K562 (cell line): ENCODE results near the gene ZNF165. TPM values are rescaled to one million over a fixed set of nuclear protein-coding genes. Genes with fewer than 3 reads are reported as not detected.

Experiments used
- BRD4 ChIP-seq: fragments of 200-600 bp; sonication (generic); IDR thresholded peaks from 2 replicates; pipeline ENCODE4 v1.6.1; 2017; ENCODE audit warnings: inconsistent platforms
- ERF ChIP-seq: fragments of 450-650 bp; formaldehyde crosslinking; IDR thresholded peaks from 2 replicates; pipeline ENCODE4 v1.4.0; 2020; ENCODE audit warnings: mild to moderate bottlenecking, mixed read lengths
- HCFC1 ChIP-seq: IDR thresholded peaks from 2 replicates; pipeline ENCODE4 v1.6.1; 2012; ENCODE audit warnings: low read depth, low read length, improper control_type of control experiment
- HOXB6 ChIP-seq: fragments of 250-450 bp; sonication (Bioruptor Pico); IDR thresholded peaks from 2 replicates; pipeline ENCODE4 v1.5.1; 2022; ENCODE audit warnings: mild to moderate bottlenecking, borderline replicate concordance
- MAFG ChIP-seq: fragments of 450-650 bp; conservative IDR thresholded peaks from 2 replicates; pipeline ENCODE4 v1.6.1; 2016; ENCODE audit warnings: missing genetic modification characterization, missing compliant biosample characterization
- NFATC3 ChIP-seq: fragments of 450-650 bp; IDR thresholded peaks from 2 replicates; pipeline ENCODE4 v1.6.1; 2017; ENCODE audit warnings: mild to moderate bottlenecking
- POLR2G ChIP-seq: fragments of 200-400 bp; formaldehyde crosslinking; IDR thresholded peaks from 2 replicates; pipeline ENCODE4 v1.6.1; 2017; ENCODE audit warnings: low read depth, mild to moderate bottlenecking, antibody characterized with exemption, low read length, moderate library complexity
- RBM17 ChIP-seq: fragments of 200-400 bp; formaldehyde crosslinking; IDR thresholded peaks from 2 replicates; pipeline ENCODE4 v1.6.1; 2017; ENCODE audit warnings: low read depth, mild to moderate bottlenecking, low read length, borderline replicate concordance
- SMARCC2 ChIP-seq: fragments of 450-650 bp; IDR thresholded peaks from 2 replicates; pipeline ENCODE4 v1.6.1; 2017; ENCODE audit warnings: antibody characterized with exemption, moderate library complexity, mild to moderate bottlenecking, low read depth
- ZBTB1 ChIP-seq: sonication (generic); formaldehyde crosslinking; IDR thresholded peaks from 2 replicates; pipeline ENCODE4 v1.8.1; 2023; ENCODE audit warnings: missing genetic modification reagents, low read depth, mild to moderate bottlenecking, borderline replicate concordance
- ZNF347 ChIP-seq: fragments of 450-650 bp; formaldehyde crosslinking; IDR thresholded peaks from 2 replicates; pipeline ENCODE4 v1.4.0; 2020; ENCODE audit warnings: low read depth, mild to moderate bottlenecking, moderate library complexity
- polyA plus RNA-seq, 8 experiments: library from polyadenylated mRNA; depleted of rRNA in 4 of 8; stranded (reverse) in 5 of 8; unstranded in 3 of 8; fragments of >200 nt; fragmentation: Nextera tagmentation in 2 of 8; fragmentation: Illumina TruSeq in 1 of 8; extraction: Ambion mirVana in 2 of 8; extraction: Trizol in 1 of 8; gene quantifications; 2 replicates each; pipeline versions ENCODE4 v1.2.1 to v1.2.3, GENCODE V29; 2011 to 2014; ENCODE audit warnings: inconsistent platforms in 1 of 8, missing spikeins in 1 of 8
- total RNA-seq, 7 experiments: library from RNA; depleted of rRNA in 6 of 7; stranded (reverse); fragments of >200 nt in 6 of 7; fragmentation: Illumina TruSeq in 2 of 7; extraction: Trizol in 2 of 7; gene quantifications; 2 replicates each; pipeline versions ENCODE4 v1.2.1 to v1.2.3, GENCODE V29; 2011 to 2021; ENCODE audit warnings: low replicate concordance in 1 of 7
- TF ChIP-seq, protein P1 (sequence below), 2 experiments: fragments of 450-650 bp; formaldehyde crosslinking in 1 of 2; IDR thresholded peaks; 2 replicates each; pipeline versions ENCODE4 v1.4.0 to v1.6.1; 2014 to 2020; ENCODE audit warnings: mild to moderate bottlenecking in 2 of 2, borderline replicate concordance in 1 of 2, low read depth in 1 of 2
- TF ChIP-seq, protein P2 (sequence below): sonication (generic); IDR thresholded peaks from 2 replicates; pipeline ENCODE4 v1.6.1; 2016
- TF ChIP-seq, protein P3 (sequence below): fragments of 250-450 bp; sonication (Bioruptor Pico); IDR thresholded peaks from 2 replicates; pipeline ENCODE4 v1.8.0; 2022; ENCODE audit warnings: moderate library complexity, mild to moderate bottlenecking, inconsistent platforms
- TF ChIP-seq, protein P4 (sequence below): fragments of 250-450 bp; sonication (Bioruptor Pico); IDR thresholded peaks from 2 replicates; pipeline ENCODE4 v1.4.0; 2020
- TF ChIP-seq, protein P5 (sequence below): fragments of 250-450 bp; sonication (Bioruptor Pico); IDR thresholded peaks from 2 replicates; pipeline ENCODE4 v1.6.1; 2021; ENCODE audit warnings: mild to moderate bottlenecking

ZNF165 gene
- total and polyA plus RNA-seq, 9 of the 15 experiments (the other 6 are each of a cell fraction or from before 2014, with no cell fraction given): 0.82 to 3.6 (median 1.2) TPM

DNA sequence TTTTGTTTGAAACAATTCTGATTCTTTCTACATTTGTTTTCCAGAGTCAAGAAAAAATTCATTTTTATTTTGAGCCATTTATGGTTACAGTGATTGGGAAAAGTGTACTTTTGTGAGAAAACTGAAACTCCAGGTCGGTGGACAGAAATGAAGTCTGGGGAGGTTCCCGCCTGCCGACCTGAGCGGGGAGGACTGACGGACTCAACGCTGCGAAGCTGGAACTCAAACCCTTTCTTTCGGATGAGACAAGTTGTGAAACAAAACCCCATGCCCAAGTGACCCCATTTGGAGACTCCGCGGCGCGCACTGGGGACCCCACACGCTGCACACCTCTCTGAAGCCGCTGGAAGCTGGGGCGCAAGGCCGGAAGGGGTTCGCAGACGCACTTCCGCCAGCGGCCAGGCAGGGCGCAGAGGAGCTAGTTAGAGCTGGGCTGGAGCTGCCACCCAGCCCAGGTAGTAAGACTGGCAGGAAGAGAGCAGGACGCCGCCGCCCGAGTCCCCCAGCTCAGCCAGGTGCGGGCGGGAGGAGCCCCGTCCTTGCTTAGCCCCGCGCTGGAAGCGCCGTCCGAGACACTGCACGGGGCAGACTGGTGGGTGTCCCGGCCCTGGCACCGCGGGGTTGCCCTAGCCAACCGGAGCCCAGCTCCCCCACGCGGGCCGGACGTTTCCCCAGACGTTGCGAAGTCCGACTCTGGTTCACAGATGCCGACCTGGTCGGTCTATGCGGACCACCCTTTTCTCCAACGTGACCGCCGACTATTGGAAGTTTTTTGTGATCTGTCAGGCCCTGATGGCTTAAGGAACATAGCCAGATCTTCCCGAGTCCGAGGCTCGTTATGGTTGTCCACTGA, 24.2 kb downstream of the ZNF165 start (continued):
- TF ChIP-seq, protein P1, sequence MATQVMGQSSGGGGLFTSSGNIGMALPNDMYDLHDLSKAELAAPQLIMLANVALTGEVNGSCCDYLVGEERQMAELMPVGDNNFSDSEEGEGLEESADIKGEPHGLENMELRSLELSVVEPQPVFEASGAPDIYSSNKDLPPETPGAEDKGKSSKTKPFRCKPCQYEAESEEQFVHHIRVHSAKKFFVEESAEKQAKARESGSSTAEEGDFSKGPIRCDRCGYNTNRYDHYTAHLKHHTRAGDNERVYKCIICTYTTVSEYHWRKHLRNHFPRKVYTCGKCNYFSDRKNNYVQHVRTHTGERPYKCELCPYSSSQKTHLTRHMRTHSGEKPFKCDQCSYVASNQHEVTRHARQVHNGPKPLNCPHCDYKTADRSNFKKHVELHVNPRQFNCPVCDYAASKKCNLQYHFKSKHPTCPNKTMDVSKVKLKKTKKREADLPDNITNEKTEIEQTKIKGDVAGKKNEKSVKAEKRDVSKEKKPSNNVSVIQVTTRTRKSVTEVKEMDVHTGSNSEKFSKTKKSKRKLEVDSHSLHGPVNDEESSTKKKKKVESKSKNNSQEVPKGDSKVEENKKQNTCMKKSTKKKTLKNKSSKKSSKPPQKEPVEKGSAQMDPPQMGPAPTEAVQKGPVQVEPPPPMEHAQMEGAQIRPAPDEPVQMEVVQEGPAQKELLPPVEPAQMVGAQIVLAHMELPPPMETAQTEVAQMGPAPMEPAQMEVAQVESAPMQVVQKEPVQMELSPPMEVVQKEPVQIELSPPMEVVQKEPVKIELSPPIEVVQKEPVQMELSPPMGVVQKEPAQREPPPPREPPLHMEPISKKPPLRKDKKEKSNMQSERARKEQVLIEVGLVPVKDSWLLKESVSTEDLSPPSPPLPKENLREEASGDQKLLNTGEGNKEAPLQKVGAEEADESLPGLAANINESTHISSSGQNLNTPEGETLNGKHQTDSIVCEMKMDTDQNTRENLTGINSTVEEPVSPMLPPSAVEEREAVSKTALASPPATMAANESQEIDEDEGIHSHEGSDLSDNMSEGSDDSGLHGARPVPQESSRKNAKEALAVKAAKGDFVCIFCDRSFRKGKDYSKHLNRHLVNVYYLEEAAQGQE (IDR thresholded peaks at IDR 0.05; ENCODE audit: borderline replicate concordance): peak; percentile 63
- TF ChIP-seq, protein P1 (CRISPR knock-in tag; IDR thresholded peaks at IDR 0.05; ENCODE audit: low read depth): peak; percentile 75
- TF ChIP-seq ERF (peak; percentile 74; the same call in 1 of the 2 replicates), MAFG (tag) (no peak), SMARCC2 (no peak), ZNF347 (no peak), RBM17 (no peak), NFATC3 (peak; percentile 56; the same call in 1 of the 2 replicates), HCFC1 (peak; percentile 70), ZBTB1 (CRISPR knock-in tag) (peak; percentile 53; the same call in 1 of the 2 replicates), POLR2G (peak; percentile 96), BRD4 (peak; percentile 77; the same call in 1 of the 2 replicates), HOXB6 (no peak)
- TF ChIP-seq, protein P2, sequence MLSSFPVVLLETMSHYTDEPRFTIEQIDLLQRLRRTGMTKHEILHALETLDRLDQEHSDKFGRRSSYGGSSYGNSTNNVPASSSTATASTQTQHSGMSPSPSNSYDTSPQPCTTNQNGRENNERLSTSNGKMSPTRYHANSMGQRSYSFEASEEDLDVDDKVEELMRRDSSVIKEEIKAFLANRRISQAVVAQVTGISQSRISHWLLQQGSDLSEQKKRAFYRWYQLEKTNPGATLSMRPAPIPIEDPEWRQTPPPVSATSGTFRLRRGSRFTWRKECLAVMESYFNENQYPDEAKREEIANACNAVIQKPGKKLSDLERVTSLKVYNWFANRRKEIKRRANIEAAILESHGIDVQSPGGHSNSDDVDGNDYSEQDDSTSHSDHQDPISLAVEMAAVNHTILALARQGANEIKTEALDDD: no peak
- TF ChIP-seq, protein P3, sequence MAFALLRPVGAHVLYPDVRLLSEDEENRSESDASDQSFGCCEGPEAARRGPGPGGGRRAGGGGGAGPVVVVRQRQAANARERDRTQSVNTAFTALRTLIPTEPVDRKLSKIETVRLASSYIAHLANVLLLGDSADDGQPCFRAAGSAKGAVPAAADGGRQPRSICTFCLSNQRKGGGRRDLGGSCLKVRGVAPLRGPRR: no peak
- TF ChIP-seq, protein P4, sequence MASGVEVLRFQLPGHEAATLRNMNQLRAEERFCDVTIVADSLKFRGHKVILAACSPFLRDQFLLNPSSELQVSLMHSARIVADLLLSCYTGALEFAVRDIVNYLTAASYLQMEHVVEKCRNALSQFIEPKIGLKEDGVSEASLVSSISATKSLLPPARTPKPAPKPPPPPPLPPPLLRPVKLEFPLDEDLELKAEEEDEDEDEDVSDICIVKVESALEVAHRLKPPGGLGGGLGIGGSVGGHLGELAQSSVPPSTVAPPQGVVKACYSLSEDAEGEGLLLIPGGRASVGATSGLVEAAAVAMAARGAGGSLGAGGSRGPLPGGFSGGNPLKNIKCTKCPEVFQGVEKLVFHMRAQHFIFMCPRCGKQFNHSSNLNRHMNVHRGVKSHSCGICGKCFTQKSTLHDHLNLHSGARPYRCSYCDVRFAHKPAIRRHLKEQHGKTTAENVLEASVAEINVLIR (CRISPR knock-in tag): no peak
- TF ChIP-seq, protein P5, sequence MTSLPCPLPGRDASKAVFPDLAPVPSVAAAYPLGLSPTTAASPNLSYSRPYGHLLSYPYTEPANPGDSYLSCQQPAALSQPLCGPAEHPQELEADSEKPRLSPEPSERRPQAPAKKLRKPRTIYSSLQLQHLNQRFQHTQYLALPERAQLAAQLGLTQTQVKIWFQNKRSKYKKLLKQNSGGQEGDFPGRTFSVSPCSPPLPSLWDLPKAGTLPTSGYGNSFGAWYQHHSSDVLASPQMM: no peak
